Adipose tissue (tissue), 3 donors: ENCODE results near the gene JAKMIP1. TPM values are rescaled to one million over a fixed set of nuclear protein-coding genes. Genes with fewer than 3 reads are reported as not detected.

Experiments
- H3K27ac ChIP-seq: one replicate; pipeline ENCODE4 v1.5.1; 2013; ENCODE audit warnings: low read depth, low read length
- WGBS, 3 donors: extraction: QIAGEN DNeasy Blood & Tissue Kit; methylation state at CpG; one replicate each; pipeline ENCODE4 v1.1.7; 2013; 5-methylcytosine and 5-hydroxymethylcytosine counted together
- polyA plus RNA-seq, 3 donors: library from polyadenylated mRNA; stranded (reverse); fragments of 200-250 nt; gene quantifications; one replicate each; pipeline ENCODE4 v1.2.3, GENCODE V29; 2013
- donor health status: healthy with polysubstance abuse.
- donor health status: Bipolar disorder and iron deficiency.
- donor health status: healthy.

Gene JAKMIP1
- polyA plus RNA-seq, 3 donors: 0.18 to 0.53 (median 0.22) TPM

DNA sequence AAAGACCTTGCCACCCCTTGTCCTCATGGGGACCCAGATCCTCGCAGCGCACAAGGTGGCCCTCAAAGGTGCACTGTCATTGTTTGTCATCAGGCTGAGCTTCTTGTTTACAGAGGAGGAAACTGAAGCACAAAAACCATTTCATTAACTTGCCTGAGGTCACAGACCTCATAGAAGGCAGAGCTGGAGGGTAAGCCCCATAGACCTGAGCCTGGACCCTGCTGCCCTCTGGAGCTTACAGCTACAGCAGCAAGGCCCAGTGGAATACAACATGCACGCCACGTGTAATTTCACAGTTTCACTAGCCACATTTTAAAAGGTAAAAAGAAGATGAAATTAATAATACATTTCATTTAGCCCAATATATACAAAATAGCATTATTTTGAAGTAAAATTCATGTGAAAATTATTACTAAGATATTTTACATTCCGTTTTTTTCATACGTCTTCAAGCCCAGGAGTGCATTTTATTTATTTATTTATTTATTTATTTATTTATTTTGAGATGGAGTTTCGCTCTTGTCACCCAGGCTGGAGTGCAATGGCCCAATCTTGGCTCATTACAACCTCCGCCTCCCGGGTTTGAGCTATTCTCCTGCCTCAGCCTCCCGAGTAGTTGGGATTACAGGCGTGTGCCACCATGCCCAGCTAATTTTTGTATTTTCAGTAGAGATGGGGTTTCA is 8.8 kb downstream of the JAKMIP1 start:
- WGBS, 3 donors: 78 to 90% (median 90%) methylated on average over 11 of the region's 11 CpGs
- H3K27ac ChIP-seq: no peak overlapping the region

DNA sequence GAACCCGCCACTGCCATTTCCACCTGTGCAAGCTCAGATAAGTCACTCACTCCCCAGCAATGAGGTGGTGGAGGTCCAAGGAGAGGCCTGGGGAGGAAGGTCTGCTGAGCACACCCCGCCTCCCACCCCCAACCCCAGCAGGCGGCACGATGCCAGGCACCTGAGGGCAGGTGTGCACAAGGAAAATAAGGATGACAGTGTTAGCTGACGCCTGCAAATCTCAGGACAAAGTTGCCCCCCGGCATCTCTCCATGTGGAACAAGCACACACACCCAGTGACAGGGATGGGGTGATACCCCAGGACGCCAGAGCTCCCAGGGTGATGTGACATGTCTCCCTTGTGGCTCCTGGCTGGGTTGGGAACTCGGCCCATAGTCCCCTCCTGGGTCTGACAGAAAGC is 9.9 kb downstream of the JAKMIP1 start:
- 72 to 87% (median 83%) methylated on average over 8 of the region's 8 CpGs for WGBS, 3 donors
- H3K27ac ChIP-seq: no peak overlapping the region

DNA sequence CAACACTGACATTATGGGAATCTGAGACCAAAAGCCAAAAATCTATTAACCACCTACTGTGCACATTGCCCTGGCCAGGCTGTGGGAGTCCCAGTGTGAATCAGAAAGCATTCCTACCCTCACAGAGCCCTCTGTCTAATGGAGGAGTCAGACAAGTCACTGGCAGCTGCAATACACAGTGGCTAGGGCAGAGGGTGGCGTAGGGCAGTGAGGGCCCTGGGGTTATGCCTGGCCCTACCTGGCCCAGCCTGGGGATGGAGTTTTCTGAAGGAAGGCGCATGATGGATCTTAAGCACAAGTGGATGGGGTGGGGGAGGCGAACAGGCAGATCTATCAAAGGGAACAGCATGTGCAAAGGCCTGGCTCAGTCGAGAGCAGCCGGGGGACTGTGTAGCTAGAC is 10.8 kb downstream of the JAKMIP1 start:
- WGBS, 3 donors: 80 to 86% (median 84%) methylated on average over 5 of the region's 5 CpGs
- no peak overlapping the region for H3K27ac ChIP-seq

DNA sequence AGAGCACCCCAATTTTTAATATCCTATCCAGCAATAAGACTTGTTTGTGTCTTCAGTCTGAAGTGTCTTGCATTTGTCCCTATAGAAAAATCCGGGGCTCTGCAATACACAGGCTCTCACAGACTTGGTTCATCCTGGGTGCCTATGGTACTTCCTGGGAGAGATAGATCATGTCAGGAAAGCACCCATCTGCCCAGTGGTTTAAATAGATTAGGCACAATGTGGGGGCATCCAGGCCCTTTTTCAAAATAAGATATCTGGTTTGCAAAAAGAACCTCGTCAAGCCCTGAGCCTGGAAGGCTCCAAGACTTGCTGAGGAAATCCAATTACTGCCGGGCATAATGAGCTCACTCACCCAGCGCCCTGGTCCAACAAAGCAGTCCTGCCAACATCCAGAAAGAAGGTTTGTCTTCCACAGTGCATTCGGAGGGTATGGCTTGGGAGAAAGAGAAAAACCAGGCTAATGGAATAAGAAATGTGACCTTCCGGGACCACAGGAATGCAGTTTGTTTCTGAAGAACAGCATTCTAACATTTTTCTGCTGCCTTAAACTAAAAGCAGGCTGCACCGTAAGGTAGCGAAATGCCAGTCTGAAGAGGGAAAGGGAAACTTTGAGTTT is 11.6 kb downstream of the JAKMIP1 start:
- H3K27ac ChIP-seq: no peak overlapping the region
- 60 to 64% (median 63%) methylated on average over 8 of the region's 8 CpGs for WGBS, 3 donors

DNA sequence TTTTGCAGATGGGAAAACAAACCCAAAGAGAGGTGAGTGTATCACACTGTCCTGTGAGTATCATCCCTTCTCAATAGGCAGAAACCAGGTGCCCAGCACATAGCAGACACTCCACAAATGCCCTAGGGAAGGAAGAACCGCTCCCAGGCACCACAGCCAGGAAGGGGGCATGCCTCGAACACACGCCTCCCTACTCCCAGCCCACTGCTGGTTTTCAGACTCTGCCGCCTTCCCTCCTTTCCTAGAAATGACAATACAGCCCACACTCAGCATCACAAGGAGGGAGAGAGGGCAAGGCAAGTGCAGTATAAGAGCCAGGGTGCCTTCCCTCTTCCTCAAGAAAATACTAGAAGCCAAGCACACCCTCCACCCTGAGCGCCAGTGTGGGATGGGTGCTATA is 16.2 kb downstream of the JAKMIP1 start:
- no peak overlapping the region for H3K27ac ChIP-seq
- WGBS, 3 donors: 63 to 69% (median 68%) methylated on average over 5 of the region's 5 CpGs

DNA sequence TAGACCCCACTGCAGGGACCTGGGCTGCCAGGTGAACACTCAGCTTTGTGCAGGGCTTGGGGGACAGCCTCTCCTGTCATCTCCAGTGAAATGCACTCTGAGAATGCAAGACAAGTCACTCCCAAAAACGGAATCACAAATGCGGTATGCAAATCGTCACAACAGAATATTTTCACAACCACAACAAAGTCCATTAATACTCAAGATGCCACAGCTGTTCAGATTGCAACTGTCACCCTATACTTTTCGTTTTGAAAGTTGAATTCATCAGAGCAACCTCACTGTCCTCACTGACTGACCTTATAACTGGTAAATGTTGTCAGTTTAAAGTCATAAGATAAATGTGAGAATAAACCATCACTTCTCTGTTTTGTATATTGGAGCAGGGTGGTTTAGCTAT is 16.6 kb downstream of the JAKMIP1 start:
- 63 to 80% (median 70%) methylated on average over 4 of the region's 4 CpGs for WGBS, 3 donors
- H3K27ac ChIP-seq: no peak overlapping the region

DNA sequence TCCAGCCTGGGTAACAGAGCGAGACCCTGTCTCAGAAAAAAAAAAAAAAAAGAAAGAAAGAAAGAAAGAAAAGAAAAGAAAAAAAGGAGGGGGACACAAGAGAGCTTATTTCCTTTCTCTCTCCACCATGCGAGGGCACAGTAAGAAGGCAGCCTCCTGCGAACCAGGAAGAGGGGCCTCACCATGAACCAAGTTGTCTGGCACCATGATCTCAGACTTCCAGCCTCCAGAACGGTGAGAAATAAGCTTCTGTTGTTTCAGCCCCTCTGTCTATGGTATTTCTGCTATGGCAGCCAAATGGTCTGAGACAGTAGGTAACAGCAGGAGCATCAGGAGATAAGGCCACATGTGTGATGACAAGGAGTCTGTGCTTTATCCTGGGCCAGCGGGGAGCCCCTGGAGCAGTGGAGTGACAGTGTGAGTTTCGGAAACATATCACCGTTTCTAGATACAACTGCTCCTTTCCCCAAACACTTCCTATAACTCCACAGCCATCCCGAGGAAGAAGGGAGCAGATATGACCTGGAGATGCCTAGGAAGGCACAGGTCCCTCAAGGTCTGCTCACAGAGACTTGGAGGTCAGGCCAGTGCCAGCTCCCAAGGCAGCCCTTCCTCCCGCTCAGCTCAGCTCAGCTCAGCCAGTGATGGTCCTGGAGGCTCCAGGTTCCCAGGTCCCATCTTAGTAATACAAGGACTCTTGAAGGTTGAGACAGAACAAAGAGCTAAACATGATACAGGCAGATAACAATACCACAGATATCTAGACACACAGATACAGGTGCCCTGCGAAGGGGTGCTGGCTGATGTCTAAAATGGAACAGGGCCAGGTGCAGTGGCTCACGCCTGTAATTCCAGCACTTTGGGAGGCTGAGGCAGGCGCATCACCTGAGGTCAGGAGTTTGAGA is 17.7 kb downstream of the JAKMIP1 start:
- H3K27ac ChIP-seq: no peak overlapping the region
- 63 to 71% (median 64%) methylated on average over 12 of the region's 12 CpGs for WGBS, 3 donors

DNA sequence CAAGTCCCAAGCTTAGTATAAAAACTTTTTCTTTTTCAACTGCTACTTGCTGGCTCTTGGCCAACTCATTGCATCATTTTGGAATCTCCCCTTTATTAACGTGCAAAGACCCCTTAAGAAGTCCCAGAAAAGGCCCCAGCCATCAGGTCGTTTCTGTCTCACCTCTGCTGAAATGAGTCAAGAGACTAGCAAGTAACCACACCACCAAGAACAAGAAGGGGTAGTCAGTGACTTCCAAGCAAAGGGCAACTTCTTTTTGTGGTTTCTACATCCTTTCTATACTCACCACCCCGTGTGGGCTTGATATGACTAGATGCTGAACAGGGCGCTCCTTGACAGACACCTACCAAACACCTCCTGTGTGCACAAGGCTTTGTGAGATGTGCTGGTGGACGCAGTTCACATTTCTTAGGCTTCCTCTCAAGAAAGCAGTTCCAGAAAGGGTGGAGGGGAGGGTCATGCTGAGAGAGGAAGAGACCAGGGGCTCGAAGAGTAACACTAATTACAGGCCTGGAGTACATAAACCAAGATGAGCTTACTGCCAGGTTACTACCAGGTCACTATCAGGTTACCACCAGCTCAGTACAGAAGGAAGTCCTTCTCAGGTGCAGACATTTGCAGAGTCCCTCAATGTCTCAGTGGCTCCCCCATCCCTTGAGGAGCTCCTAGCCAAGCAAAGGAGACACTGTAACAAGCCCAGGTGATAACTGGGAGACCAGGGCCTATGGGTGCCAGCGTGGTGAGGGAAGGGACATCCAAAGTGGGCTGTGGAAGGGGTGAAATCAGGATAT is 19.3 kb downstream of the JAKMIP1 start:
- no peak overlapping the region for H3K27ac ChIP-seq
- 56 to 60% (median 56%) methylated on average over 7 of the region's 7 CpGs for WGBS, 3 donors

DNA sequence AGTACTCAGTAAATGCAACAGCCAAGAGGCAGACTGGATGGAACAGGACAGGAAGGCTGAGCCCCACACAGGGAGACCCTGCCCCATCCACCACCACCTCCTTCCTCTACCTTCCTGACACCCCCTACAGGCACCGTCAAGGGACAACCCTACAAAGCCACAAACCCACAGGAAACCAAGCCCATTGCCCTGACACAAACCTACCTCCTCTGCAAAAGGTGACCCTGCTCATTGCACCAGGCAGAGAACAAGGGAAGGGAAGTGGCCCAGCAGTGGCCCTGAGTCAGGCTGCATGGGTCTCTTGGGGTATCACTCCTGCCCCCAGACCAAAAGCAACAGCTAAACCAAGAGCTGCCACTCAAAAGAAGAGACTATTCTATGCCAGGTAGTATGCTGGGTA is 21.0 kb downstream of the JAKMIP1 start:
- no peak overlapping the region for H3K27ac ChIP-seq
- WGBS, 3 donors: 45 to 77% (median 65%) methylated on average over 1 of the region's 1 CpG

DNA sequence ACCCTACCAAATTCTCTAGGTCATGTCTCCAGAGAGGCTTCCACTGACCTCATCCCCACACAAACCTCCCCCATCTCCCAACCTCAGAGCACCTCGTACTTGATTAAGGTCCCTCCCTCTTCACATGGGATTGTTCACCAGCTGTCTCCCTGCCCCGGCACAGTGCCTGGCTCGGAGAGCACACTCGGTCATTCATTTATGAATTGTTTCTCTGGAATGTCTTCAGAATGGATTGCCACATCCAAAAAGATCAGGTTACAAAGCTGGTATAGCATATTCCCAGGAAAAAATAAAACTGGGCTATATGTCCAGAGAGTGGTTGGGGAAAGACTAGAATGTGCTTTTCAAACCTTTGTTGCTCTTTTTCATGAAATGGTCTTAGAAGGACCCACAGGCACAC is 21.6 kb downstream of the JAKMIP1 start:
- 48 to 68% (median 66%) methylated on average over 4 of the region's 4 CpGs for WGBS, 3 donors
- H3K27ac ChIP-seq: no peak overlapping the region

DNA sequence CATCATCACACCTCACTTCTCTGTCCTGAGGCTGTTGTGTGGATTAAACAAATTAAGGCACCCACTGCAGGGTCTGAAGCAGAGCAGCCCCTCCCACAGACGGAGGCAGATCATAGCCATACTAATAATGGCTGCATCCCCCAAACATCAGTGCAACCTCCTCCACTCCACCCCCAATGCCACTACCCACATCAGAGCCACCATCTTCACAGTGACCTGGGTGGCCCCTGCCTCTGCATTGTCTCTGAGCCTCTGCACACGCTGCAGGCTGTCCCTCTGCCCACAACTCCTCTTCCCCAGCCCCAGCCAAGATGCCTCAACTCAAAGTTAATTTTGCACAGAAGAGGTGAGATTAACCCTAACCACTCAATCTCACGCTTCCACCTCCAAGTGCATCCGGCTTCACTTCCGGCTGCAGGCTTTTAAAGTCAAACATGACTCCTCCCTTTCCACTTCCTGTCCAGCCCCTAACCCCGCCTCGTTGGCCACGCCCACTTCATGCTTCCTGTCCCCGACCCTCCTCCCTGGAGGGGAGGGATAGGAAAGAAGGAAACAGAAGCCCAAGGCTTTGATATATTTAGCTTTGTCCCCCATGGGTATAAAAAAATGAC is 22.7 kb downstream of the JAKMIP1 start:
- no peak overlapping the region for H3K27ac ChIP-seq
- WGBS, 3 donors: 39 to 49% (median 40%) methylated on average over 8 to 9 of the region's 9 CpGs

DNA sequence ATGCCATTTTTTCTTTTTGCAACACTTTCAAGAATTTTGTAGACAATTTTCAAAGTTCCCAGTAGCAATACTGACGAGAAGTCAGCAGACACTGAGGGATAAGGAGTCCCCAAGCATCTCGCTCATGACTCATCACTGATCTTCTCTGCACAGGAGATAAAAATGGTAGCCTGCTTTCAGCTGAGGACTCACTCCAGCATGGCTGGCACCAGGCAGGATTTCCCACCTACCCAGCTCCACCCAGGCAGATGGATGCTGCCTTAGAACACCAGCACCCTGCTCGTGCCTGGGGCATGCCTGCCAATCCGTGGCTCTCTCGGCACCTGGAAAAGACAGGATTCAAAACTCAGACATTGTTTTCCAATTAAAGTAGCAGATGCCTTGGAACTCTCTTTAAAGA is 24.9 kb downstream of the JAKMIP1 start:
- WGBS, 3 donors: 78 to 86% (median 81%) methylated on average over 5 of the region's 5 CpGs
- no peak overlapping the region for H3K27ac ChIP-seq

DNA sequence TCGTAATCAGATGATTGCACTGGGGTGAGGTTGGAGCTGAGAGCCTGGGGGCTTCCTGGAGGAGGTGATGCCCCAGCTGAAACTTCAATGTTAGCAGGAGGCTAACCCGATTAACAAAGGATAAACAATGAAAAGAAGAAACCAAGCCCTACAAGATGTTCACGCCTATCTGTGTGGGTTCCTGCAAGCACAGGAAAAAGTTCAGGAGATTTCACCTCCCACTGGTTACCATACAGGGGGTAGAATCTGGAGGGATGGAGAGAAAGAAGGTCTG is 27.5 kb downstream of the JAKMIP1 start:
- WGBS, 3 donors: 46 to 81% (median 55%) methylated on average over 3 of the region's 3 CpGs
- no peak overlapping the region for H3K27ac ChIP-seq

DNA sequence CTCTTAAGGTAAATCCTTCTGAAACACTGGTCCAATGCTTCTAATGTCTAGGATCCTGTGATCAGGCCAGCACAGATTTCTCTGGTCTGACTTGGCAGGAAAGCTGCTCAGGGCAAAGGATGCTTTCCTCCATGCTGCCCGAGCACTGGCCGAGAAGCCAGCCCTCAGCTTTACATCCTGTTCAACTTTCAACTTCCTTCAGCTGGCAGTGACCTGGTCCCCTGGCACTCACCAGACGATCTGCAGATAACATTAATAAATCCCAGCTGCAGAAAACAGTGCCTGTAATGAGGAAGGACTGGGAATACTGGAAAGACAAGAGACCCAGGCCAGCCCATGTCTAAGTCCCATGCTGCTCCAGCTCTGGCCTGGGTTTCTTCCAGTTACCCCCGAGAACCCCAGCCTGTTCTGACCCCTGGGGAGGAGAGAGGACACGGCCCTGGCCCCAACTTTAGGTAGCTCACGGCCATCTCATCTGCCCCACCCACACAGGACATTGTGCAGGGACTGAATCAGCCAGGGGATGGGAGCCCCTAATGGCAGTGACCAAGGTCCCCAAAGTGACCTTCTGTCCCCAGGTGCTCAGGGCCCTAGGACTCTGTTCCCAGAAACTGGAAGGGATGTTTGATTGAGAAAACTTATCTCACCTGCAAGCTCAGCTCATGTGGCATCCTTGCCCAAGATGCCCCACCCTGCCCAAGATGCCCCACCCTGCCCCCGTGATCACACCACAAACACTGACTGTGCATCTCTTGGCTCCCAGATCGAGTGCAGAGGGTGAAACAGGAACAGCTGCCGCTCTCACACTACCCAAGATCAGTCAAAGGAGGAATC is 28.0 kb downstream of the JAKMIP1 start:
- no peak overlapping the region for H3K27ac ChIP-seq
- 42 to 60% (median 43%) methylated on average over 9 of the region's 9 CpGs for WGBS, 3 donors

DNA sequence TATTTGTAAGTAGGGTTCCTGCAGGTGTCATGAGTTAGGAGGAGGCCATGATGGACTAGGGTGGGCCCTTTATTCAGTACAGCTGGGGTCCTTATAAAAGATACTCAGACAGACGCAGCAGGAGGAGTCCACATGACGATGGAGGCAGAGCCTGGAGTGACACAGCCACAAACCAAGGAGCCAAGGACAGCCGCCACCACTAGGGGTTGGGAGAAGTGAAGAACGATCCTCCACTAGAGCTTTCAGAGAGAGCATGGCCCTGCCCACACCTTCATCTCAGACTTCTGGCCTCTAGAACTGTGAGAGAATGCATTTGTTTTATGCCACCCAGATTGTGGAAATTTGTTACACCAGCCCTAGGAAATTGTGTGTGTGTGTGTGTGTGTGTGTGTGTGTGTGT is 31.1 kb downstream of the JAKMIP1 start:
- WGBS, 3 donors: 65 to 92% (median 86%) methylated on average over 4 of the region's 4 CpGs
- H3K27ac ChIP-seq: no peak overlapping the region

DNA sequence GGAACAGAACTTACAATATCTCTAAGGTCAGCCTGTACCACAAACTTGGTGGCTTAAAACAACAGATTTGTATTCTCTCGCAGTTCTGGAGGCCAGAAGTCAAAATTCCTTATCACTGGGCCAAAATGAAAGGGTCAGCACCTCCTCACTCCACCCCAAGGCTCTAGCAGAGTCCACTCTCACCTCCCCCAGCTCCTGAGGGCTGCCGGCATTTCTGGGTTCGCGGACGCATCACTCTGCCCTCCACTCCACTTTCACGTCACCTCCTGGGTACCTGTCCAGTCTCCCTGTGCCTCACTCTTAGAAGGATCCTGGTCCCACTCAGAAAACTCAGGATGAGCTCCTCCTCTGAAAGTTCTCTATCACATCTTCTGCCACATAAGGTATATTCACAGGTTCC is 34.6 kb downstream of the JAKMIP1 start:
- WGBS, 3 donors: 85 to 91% (median 91%) methylated on average over 6 of the region's 6 CpGs
- no peak overlapping the region for H3K27ac ChIP-seq

DNA sequence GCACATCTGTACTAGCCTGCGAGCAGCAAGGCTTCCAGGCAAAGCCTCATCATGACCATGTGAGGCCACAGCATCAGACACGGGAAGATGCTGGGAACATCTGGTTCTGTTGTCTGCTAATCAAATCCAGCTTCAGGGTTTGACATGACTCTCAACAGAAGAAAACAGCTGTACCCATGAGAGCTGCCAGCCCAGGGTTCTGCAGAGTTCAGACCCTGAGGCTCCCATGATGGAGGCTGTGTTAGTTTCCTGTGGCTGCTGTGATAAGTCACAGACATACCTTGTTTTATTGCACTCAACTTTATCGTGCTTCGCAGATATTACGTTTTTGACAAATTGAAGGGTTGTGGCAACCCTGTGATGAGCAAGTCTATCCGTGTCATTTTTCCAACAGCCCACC is 37.5 kb downstream of the JAKMIP1 start:
- 85 to 96% (median 94%) methylated on average over 6 of the region's 6 CpGs for WGBS, 3 donors
- no peak overlapping the region for H3K27ac ChIP-seq
